MM.1S (cell line): Measurements from ENCODE around the gene NSA2.

ENCODE experiments used
- CTCF ChIP-seq: fragments of 300-600 bp; sonication (generic); IDR thresholded peaks from 2 replicates; pipeline ENCODE4 v1.5.1; 2016; ENCODE audit warnings: antibody characterized with exemption, low read length, mixed read lengths
- EZH2 ChIP-seq: fragments of 300-600 bp; sonication (generic); optimal IDR thresholded peaks from 2 replicates; pipeline ENCODE3; 2017; ENCODE audit warnings: low read depth, mild to moderate bottlenecking, antibody characterized with exemption, low read length, mixed read lengths
- EZH2phosphoT487 ChIP-seq: fragments of 300-600 bp; sonication (generic); IDR thresholded peaks from 2 replicates; pipeline ENCODE4 v1.6.1; 2018; ENCODE audit warnings: antibody characterized with exemption, low read length

DNA sequence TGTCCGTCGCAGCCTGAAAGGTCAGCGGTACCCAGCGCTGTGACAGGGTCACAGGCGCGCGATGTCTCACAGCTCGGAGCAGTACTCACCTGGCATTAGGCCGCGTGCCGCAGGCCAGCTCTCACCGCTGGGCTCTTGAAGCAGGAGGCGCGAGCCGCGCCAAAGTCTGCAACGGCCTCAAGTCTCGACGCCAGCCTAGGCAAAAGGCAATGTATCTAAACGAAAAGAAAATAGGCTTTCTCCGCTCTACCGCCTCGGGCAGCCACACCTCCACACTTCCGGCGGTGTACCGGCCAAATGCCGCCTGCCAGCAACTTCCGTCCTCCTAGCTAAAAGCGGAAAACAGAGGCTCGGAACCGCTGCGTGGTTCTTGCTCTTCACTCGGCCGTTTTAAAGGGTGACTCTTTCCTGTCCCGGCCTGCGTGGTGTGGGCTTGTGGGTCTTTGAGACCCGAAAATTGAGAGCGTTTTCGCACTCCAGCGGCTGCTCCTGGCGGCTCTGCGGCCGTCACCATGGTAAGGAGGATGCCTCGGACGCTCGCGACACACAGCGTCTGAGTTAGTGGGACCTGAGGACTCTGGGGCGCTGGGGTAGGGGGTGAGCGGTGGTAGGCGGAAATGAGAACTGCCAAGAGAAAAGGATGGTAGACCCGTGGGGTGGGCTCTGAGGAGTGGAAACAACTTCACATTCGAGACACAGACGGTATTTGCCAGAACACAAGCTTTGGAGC, at the start of gene NSA2, which contains the start of gene GFM2:
- no peak for TF ChIP-seq CTCF
- no peak for TF ChIP-seq EZH2
- no peak for TF ChIP-seq EZH2phosphoT487
